Measurements from ENCODE around the gene GRK2.

The GRK2 gene

GRCh38 chr11:67251841-67252240 lies 14.4 kb upstream of the GRK2 start:
- Histone ChIP-seq H3K4me1 (peaks cover 0 to 20% (median 0%) of the 10 kb centered on the region in 4 donors), H3K36me3 (peaks cover 88 to 99% (median 99%) of the 10 kb centered on the region in 3 donors)
- intact Hi-C loops (cut with DNase I; ENCODE audit: low total_unique reads) = no loop called here

GRCh38 chr11:67252831-67253239 lies 13.4 kb upstream of the GRK2 start:
- Histone ChIP-seq H3K4me1 (peaks cover 0 to 13% (median 0%) of the 10 kb centered on the region in 4 donors), H3K27ac (no peak overlapping the region), H3K27me3 (no peaks in the 10 kb centered on the region), H3K9me3 (no peaks in the 10 kb centered on the region), H3K4me3 (no peak overlapping the region), H3K36me3 (peaks cover 84 to 96% (median 90%) of the 10 kb centered on the region in 3 donors)
- TF ChIP-seq CTCF (IDR thresholded peaks at IDR 0.05) = no peak
- DNase-seq = no peak
- intact Hi-C loops (cut with DNase I; ENCODE audit: low total_unique reads) = no loop called here

More at GRCh38 chr11:67251841-67252240, 14.4 kb upstream of the GRK2 start:
- no peak overlapping the region for H3K27ac ChIP-seq
- no peak for TF ChIP-seq CTCF (IDR thresholded peaks at IDR 0.05)
- no peak overlapping the region for H3K4me3 ChIP-seq
- no peak for DNase-seq
- H3K9me3 ChIP-seq = no peaks in the 10 kb centered on the region
- no peaks in the 10 kb centered on the region for H3K27me3 ChIP-seq

- peaks cover 72 to 83% (median 78%) of the 10 kb centered on the region in 3 donors for H3K36me3 ChIP-seq
- no peak overlapping the region for H3K27ac ChIP-seq
- H3K27me3 ChIP-seq = no peaks in the 10 kb centered on the region
- no peak overlapping the region for H3K4me3 ChIP-seq
- DNase-seq = no peak
- H3K9me3 ChIP-seq = no peaks in the 10 kb centered on the region
- peaks cover 0 to 10% (median 0%) of the 10 kb centered on the region in 4 donors for H3K4me1 ChIP-seq
- intact Hi-C loops (cut with DNase I; ENCODE audit: low total_unique reads) = no loop called here
- no peak for TF ChIP-seq CTCF (IDR thresholded peaks at IDR 0.05)
These were observed 12.2 kb upstream of the GRK2 start for GRCh38 chr11:67253872-67254624.

- H3K27ac ChIP-seq = no peak overlapping the region
- TF ChIP-seq CTCF (IDR thresholded peaks at IDR 0.05) = no peak
- DNase-seq = no peak
These were observed 11.5 kb upstream of the GRK2 start for GRCh38 chr11:67254798-67255197.

GRCh38 chr11:67255353-67255752 lies 10.9 kb upstream of the GRK2 start:
- no peak overlapping the region for H3K27ac ChIP-seq
- H3K4me1 ChIP-seq = peaks cover 0 to 10% (median 0%) of the 10 kb centered on the region in 4 donors
- H3K27me3 ChIP-seq = no peaks in the 10 kb centered on the region
- DNase-seq = no peak
- no peak overlapping the region for H3K4me3 ChIP-seq
- intact Hi-C loops (cut with DNase I; ENCODE audit: low total_unique reads) = no loop called here
- TF ChIP-seq CTCF (IDR thresholded peaks at IDR 0.05) = no peak
- H3K36me3 ChIP-seq = peaks cover 58 to 70% (median 65%) of the 10 kb centered on the region in 3 donors
- no peaks in the 10 kb centered on the region for H3K9me3 ChIP-seq

More at GRCh38 chr11:67254798-67255197, 11.5 kb upstream of the GRK2 start:
- Histone ChIP-seq H3K9me3 (no peaks in the 10 kb centered on the region), H3K4me1 (peaks cover 0 to 10% (median 0%) of the 10 kb centered on the region in 4 donors), H3K4me3 (no peak overlapping the region), H3K27me3 (no peaks in the 10 kb centered on the region), H3K36me3 (peaks cover 64 to 76% (median 70%) of the 10 kb centered on the region in 3 donors)
- intact Hi-C loops (cut with DNase I; ENCODE audit: low total_unique reads) = no loop called here
